ENCODE data around the gene MICU2. TPM values are rescaled to one million over a fixed set of nuclear protein-coding genes. Genes with fewer than 3 reads are reported as not detected.
A peak's percentile ranks its signal among the peaks of the same experiment; 100 is the strongest.

MICU2 gene
- total RNA-seq, 4 donors from 2014 or later: 31.6 to 39.5 (median 36.0) TPM

DNA sequence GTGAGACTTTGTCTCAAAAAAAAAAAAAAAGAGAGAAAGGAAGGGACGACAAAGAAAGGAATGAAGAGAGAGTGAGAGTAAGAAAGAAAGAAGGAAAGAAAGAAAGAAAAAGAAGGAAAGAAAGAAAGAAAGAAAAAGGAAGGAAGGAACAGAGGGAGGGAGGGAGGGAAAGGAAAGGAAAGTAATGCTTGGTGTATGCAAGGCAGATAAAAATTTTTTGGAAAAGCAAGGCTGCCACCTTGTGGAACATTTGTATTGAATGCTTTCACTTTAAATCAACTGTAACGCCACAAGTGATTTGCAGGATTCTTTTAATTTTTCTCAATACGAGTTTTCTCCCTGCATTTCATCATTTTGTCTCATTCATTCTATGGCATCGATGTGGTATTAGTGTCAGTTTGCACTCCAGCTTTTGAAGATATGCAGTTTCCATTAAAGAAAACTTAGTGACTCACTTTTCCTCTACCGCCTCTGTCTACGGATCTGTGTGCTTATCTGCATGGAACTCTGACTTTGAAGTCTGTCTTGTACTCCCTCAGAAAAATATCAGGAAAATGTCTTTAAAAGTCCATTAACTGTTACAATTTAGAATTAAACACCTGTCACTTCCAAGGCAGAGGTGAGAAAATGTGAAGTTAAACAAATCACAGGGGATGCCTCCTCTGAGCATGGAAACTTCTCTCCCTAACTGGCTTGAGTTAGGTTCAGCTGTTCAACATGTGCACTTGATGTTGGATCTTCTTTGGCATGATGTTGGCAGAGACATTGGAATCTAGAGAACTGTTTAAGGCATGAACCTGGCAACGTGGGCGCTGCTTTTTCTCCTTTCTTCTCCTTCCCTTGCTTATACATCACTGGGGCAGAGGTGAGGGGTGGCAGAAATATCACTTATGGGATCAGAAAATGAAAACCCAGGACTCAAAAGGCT, 124.8 kb downstream of the MICU2 start:
- intact Hi-C loops (cut with DNase I): loop anchor here (2.0 to 5.0 kb wide), 4 partner anchors 180 to 536 kb away; partner anchors contain the start of genes MRPL57 and SKA3
- peak overlapping the region in 3 of 4 donors; percentile 5 to 17 (median 11) for H3K27ac ChIP-seq (replicated peaks in 1 of 4)
- 16% methylated on average over 8 of the region's 8 CpGs for WGBS
- peak overlapping the region in 3 of 4 donors; percentile 23 to 37 (median 33) for H3K4me3 ChIP-seq
- H3K27me3 ChIP-seq: no peaks in the 10 kb centered on the region
- H3K9me3 ChIP-seq: no peaks in the 10 kb centered on the region
- no peak for TF ChIP-seq POLR2A (IDR thresholded peaks at IDR 0.05; ENCODE audit: low read depth)
- TF ChIP-seq EP300 (IDR thresholded peaks at IDR 0.05): no peak
- TF ChIP-seq POLR2AphosphoS5 (IDR thresholded peaks at IDR 0.05): no peak
- TF ChIP-seq CTCF (IDR thresholded peaks at IDR 0.05): peak; percentile 60 to 70 (median 62)
- peaks cover 0 to 20% (median 17%) of the 10 kb centered on the region in 4 donors for H3K4me1 ChIP-seq
- H3K36me3 ChIP-seq: no peaks in the 10 kb centered on the region
- DNase-seq (ENCODE audit: extremely low spot score): no peak

DNA sequence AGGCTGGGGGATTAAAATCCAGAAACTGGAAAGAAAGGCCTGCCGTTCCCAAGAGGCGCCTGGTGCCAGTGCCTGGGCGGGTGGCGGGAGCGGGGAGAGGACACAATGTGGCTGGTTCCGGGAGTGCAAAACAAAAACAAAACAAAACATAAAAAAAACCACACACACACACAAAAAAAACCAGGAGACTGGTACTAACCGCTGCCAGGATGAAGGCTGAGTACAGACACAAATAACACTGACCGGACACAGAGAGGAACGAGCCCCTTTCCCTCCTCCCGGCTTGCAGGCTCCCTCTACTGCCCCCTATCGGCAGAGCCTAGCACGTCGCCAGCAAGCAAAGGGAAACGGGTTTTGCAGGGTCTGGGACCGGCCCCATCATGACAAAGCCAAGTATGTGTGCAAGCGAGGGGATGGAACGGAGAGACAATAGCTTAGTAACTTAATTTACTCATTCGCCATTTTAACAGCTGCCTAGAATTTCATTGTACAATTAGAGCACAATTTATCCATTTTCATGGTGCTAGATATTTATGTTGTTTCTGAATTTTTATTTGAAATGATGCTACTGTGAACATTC, 127.0 kb downstream of the MICU2 start:
- intact Hi-C loops (cut with DNase I): loop anchor here (5.0 kb wide), 2 partner anchors 300 to 365 kb away; partner anchors contain the start of genes MRPL57 and SKA3
- Histone ChIP-seq H3K27ac (replicated peaks in 1 of 4) (peak overlapping the region in 1 of 4 donors; percentile 45), H3K4me3 (peak overlapping the region; percentile 41 to 47 (median 44)), H3K36me3 (no peaks in the 10 kb centered on the region), H3K4me1 (peaks cover 0 to 20% (median 17%) of the 10 kb centered on the region in 4 donors), H3K9me3 (no peaks in the 10 kb centered on the region), H3K27me3 (no peaks in the 10 kb centered on the region)
- no peak for DNase-seq (ENCODE audit: extremely low spot score)
- 9% methylated on average over 18 of the region's 18 CpGs for WGBS
- TF ChIP-seq POLR2A (IDR thresholded peaks at IDR 0.05; ENCODE audit: low read depth) (no peak), EP300 (IDR thresholded peaks at IDR 0.05) (no peak), CTCF (IDR thresholded peaks at IDR 0.05) (peak; percentile 76 to 92 (median 84)), POLR2AphosphoS5 (IDR thresholded peaks at IDR 0.05) (peak in 1 of 2 donors; percentile 46)

- intact Hi-C loops (cut with DNase I): loop anchor here (5.0 kb wide), 2 partner anchors 298 to 363 kb away; partner anchors contain the start of genes MRPL57 and SKA3
- DNase-seq (ENCODE audit: extremely low spot score): no peak
- peaks cover 0 to 20% (median 17%) of the 10 kb centered on the region in 4 donors for H3K4me1 ChIP-seq
- TF ChIP-seq POLR2AphosphoS5 (IDR thresholded peaks at IDR 0.05) (no peak), CTCF (IDR thresholded peaks at IDR 0.05) (no peak), POLR2A (IDR thresholded peaks at IDR 0.05; ENCODE audit: low read depth) (no peak), EP300 (IDR thresholded peaks at IDR 0.05) (no peak)
- H3K27ac ChIP-seq (replicated peaks in 1 of 4): no peak overlapping the region
- no peaks in the 10 kb centered on the region for H3K27me3 ChIP-seq
- H3K36me3 ChIP-seq: no peaks in the 10 kb centered on the region
- WGBS: 71% methylated on average over 6 of the region's 6 CpGs
- H3K9me3 ChIP-seq: peaks cover 0 to 11% (median 5%) of the 10 kb centered on the region in 4 donors
- no peak overlapping the region for H3K4me3 ChIP-seq
Observed at GRCh38 chr13:21475115-21475514, 128.9 kb downstream of the MICU2 start.

DNA sequence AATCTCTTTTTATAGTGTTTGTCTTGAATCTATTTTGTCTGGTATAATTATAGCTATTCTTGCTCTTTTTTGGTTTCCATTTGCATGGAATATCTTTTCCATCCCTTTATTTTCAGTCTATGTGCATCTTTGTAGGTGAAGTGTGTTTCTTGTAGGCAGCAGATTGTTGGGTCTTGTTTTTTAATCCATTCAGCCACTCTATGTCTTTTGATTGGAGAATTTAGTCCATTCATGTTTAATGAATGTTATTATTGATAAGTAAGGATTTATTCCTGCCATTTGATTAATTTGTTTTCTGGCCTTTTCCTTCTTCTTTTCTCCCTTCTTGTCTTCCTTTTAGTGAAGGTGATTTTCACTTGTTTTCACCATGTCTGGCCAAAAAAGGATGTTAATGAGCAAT, 133.2 kb downstream of the MICU2 start:
- intact Hi-C loops (cut with DNase I): no loop called here

More for the DNA sequence above, 133.2 kb downstream of the MICU2 start:
- H3K4me1 ChIP-seq: no peaks in the 10 kb centered on the region
- peaks cover 0 to 11% (median 5%) of the 10 kb centered on the region in 4 donors for H3K9me3 ChIP-seq
- H3K27me3 ChIP-seq: no peaks in the 10 kb centered on the region
- H3K36me3 ChIP-seq: no peaks in the 10 kb centered on the region
- DNase-seq (ENCODE audit: extremely low spot score): no peak
- no peak overlapping the region for H3K27ac ChIP-seq (replicated peaks in 1 of 4)
- TF ChIP-seq POLR2A (IDR thresholded peaks at IDR 0.05; ENCODE audit: low read depth): no peak
- no peak for TF ChIP-seq EP300 (IDR thresholded peaks at IDR 0.05)
- TF ChIP-seq CTCF (IDR thresholded peaks at IDR 0.05): no peak
- no peak for TF ChIP-seq POLR2AphosphoS5 (IDR thresholded peaks at IDR 0.05)
- H3K4me3 ChIP-seq: no peak overlapping the region
